ENCODE results near the gene DCXR. TPM values are rescaled to one million over a fixed set of nuclear protein-coding genes. Genes with fewer than 3 reads are reported as not detected.
A peak's percentile ranks its signal among the peaks of the same experiment; 100 is the strongest.

Gene DCXR
- total and polyA plus RNA-seq, 2 experiments from 2014 or later, result 86.9 to 137 TPM

- TF ChIP-seq ZNF462 (CRISPR knock-in tag; IDR thresholded peaks at IDR 0.05) (no peak), ZNF331 (CRISPR knock-in tag; IDR thresholded peaks at IDR 0.05; ENCODE audit: low read depth) (no peak), EZH2 (IDR thresholded peaks at IDR 0.05; ENCODE audit: low read depth, unreplicated experiment) (no peak)
Observed at GRCh38 chr17:82001571-82002056, 35.9 kb downstream of the DCXR start (continued).

- Histone ChIP-seq H3K27ac (ENCODE audit: low read depth) (no peak overlapping the region), H3F3A (replicated peaks; ENCODE audit: low read depth) (0 out of 2 replicates have a peak, but pooled peaks cover 2% of the 10 kb centered on the region), H3K36me3 (ENCODE audit: insufficient read depth) (no peaks in the 10 kb centered on the region), H4K20me1 (replicated peaks; ENCODE audit: insufficient read depth) (0 out of 2 replicates have a peak, but pooled peaks cover 4% of the 10 kb centered on the region), H3K79me2 (replicated peaks; ENCODE audit: insufficient read depth) (no peaks in the 10 kb centered on the region), H2AFZ (no peak overlapping the region), H3K27me3 (ENCODE audit: insufficient read depth) (no peaks in the 10 kb centered on the region), H3K4me1 (ENCODE audit: insufficient read depth) (no peaks in the 10 kb centered on the region), H3K9me2 (ENCODE audit: insufficient read depth) (no peaks in the 10 kb centered on the region), H3K4me2 (no peak overlapping the region), H3K4me3 (no peak overlapping the region)
- no peak overlapping the region for H3K27ac Mint-ChIP-seq
- DNase-seq (ENCODE audit: low spot score) (no peak), ATAC-seq (peak; percentile 15)
- H3K9me3 Mint-ChIP-seq, result no peaks in the 10 kb centered on the region
- TF ChIP-seq ZNF331 (CRISPR knock-in tag; IDR thresholded peaks at IDR 0.05; ENCODE audit: low read depth) (no peak), JUNB (IDR thresholded peaks at IDR 0.05; ENCODE audit: unreplicated experiment) (no peak), EZH2phosphoT487 (IDR thresholded peaks at IDR 0.05; ENCODE audit: unreplicated experiment) (no peak), STAT1 (IDR thresholded peaks at IDR 0.05; ENCODE audit: unreplicated experiment) (no peak), CTCF (conservative IDR thresholded peaks at IDR 0.05; ENCODE audit: low read depth in 2 of 2) (0 out of 4 replicates have a peak, but pooled peaks of 1 of the 2 experiments have one; percentile 8), EZH2 (IDR thresholded peaks at IDR 0.05; ENCODE audit: low read depth, unreplicated experiment) (no peak)
- TF ChIP-seq, protein P1, sequence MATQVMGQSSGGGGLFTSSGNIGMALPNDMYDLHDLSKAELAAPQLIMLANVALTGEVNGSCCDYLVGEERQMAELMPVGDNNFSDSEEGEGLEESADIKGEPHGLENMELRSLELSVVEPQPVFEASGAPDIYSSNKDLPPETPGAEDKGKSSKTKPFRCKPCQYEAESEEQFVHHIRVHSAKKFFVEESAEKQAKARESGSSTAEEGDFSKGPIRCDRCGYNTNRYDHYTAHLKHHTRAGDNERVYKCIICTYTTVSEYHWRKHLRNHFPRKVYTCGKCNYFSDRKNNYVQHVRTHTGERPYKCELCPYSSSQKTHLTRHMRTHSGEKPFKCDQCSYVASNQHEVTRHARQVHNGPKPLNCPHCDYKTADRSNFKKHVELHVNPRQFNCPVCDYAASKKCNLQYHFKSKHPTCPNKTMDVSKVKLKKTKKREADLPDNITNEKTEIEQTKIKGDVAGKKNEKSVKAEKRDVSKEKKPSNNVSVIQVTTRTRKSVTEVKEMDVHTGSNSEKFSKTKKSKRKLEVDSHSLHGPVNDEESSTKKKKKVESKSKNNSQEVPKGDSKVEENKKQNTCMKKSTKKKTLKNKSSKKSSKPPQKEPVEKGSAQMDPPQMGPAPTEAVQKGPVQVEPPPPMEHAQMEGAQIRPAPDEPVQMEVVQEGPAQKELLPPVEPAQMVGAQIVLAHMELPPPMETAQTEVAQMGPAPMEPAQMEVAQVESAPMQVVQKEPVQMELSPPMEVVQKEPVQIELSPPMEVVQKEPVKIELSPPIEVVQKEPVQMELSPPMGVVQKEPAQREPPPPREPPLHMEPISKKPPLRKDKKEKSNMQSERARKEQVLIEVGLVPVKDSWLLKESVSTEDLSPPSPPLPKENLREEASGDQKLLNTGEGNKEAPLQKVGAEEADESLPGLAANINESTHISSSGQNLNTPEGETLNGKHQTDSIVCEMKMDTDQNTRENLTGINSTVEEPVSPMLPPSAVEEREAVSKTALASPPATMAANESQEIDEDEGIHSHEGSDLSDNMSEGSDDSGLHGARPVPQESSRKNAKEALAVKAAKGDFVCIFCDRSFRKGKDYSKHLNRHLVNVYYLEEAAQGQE (IDR thresholded peaks at IDR 0.05; ENCODE audit: unreplicated experiment), result no peak
- TF ChIP-seq, protein P2, sequence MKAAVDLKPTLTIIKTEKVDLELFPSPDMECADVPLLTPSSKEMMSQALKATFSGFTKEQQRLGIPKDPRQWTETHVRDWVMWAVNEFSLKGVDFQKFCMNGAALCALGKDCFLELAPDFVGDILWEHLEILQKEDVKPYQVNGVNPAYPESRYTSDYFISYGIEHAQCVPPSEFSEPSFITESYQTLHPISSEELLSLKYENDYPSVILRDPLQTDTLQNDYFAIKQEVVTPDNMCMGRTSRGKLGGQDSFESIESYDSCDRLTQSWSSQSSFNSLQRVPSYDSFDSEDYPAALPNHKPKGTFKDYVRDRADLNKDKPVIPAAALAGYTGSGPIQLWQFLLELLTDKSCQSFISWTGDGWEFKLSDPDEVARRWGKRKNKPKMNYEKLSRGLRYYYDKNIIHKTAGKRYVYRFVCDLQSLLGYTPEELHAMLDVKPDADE (IDR thresholded peaks at IDR 0.05), result no peak
- H3K27me3 Mint-ChIP-seq (ENCODE audit: insufficient read depth, low read depth, poor library complexity), result peaks cover 13% of the 10 kb centered on the region
- peaks cover 6% of the 10 kb centered on the region; the same call in 1 of the 3 replicates for H3K36me3 Mint-ChIP-seq (ENCODE audit: low read depth)
- H3K4me1 Mint-ChIP-seq, result peaks cover under 1% of the 10 kb centered on the region; the same call in 1 of the 3 replicates
- H3K4me3 Mint-ChIP-seq, result no peak overlapping the region
Observed at GRCh38 chr17:82000803-82001570, 36.5 kb downstream of the DCXR start.

Measured in GM23338 (cell line).